Progenitor cell of endocrine pancreas (in vitro differentiated cells): ENCODE results near the gene TNFRSF11A. TPM values are rescaled to one million over a fixed set of nuclear protein-coding genes. Genes with fewer than 3 reads are reported as not detected.

Source experiments
- DNase-seq: peaks from one replicate; pipeline ENCODE4 v3.0.0; 2021; ENCODE audit warnings: low spot score; ENCODE audit not compliant: unreplicated experiment
- H3K27ac Mint-ChIP-seq: 2 replicates; pipeline ENCODE4 v1.8.0; 2021; ENCODE audit warnings: mild to moderate bottlenecking, moderate library complexity, mixed read lengths
- H3K27me3 Mint-ChIP-seq: 2 replicates; pipeline ENCODE4 v1.8.0; 2021; ENCODE audit warnings: mixed read lengths
- H3K36me3 Mint-ChIP-seq: 2 replicates; pipeline ENCODE4 v1.8.0; 2022; ENCODE audit warnings: mixed read lengths; ENCODE audit not compliant: insufficient read depth
- H3K4me1 Mint-ChIP-seq: 2 replicates; pipeline ENCODE4 v1.8.0; 2021; ENCODE audit warnings: low read depth, mixed read lengths
- H3K4me3 Mint-ChIP-seq: 2 replicates; pipeline ENCODE4 v1.8.0; 2021; ENCODE audit warnings: low read depth, mild to moderate bottlenecking, moderate library complexity, mixed read lengths
- H3K9me3 Mint-ChIP-seq: 2 replicates; pipeline ENCODE4 v1.8.0; 2021; ENCODE audit warnings: low read depth, mixed read lengths
- total RNA-seq: library from RNA; stranded (reverse); gene quantifications from 2 replicates; pipeline ENCODE4 v1.2.1, GENCODE V29; 2021
- TF ChIP-seq, protein P1 (sequence below): fragments of 200-600 bp; sonication (generic); IDR thresholded peaks from one replicate; pipeline ENCODE4 v1.5.0; 2021; ENCODE audit warnings: antibody characterized with exemption, mild to moderate bottlenecking; ENCODE audit not compliant: unreplicated experiment

The TNFRSF11A gene
- total RNA-seq, 1 donor from 2014 or later: 0.43 TPM

DNA sequence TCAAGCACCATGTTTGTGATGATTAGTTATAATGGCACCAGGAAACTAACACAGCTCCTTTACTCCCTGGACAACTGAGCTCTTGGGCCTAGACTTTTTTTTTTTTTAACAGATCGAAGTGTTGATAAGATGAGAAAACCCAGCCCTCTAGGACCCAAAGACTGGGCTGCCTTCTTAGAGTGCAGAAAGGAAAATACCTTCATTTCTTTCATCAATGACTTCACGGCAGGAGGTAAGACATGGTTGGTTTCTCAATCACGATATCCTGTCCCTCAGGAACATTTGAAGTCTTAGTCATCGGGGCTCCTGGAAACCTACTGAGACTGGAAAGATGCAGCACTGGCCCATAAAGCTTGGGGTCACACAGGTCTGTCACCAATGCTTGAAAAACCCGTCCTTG lies 84.7 kb downstream of the TNFRSF11A start:
- peaks cover 8% of the 10 kb centered on the region for H3K27me3 Mint-ChIP-seq
- no peaks in the 10 kb centered on the region for H3K9me3 Mint-ChIP-seq
- no peaks in the 10 kb centered on the region for H3K36me3 Mint-ChIP-seq
- H3K4me1 Mint-ChIP-seq: no peaks in the 10 kb centered on the region
- no peak overlapping the region for H3K27ac Mint-ChIP-seq
- TF ChIP-seq, protein P1, sequence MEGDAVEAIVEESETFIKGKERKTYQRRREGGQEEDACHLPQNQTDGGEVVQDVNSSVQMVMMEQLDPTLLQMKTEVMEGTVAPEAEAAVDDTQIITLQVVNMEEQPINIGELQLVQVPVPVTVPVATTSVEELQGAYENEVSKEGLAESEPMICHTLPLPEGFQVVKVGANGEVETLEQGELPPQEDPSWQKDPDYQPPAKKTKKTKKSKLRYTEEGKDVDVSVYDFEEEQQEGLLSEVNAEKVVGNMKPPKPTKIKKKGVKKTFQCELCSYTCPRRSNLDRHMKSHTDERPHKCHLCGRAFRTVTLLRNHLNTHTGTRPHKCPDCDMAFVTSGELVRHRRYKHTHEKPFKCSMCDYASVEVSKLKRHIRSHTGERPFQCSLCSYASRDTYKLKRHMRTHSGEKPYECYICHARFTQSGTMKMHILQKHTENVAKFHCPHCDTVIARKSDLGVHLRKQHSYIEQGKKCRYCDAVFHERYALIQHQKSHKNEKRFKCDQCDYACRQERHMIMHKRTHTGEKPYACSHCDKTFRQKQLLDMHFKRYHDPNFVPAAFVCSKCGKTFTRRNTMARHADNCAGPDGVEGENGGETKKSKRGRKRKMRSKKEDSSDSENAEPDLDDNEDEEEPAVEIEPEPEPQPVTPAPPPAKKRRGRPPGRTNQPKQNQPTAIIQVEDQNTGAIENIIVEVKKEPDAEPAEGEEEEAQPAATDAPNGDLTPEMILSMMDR: no peak
- no peak for DNase-seq
- H3K4me3 Mint-ChIP-seq: no peak overlapping the region

DNA sequence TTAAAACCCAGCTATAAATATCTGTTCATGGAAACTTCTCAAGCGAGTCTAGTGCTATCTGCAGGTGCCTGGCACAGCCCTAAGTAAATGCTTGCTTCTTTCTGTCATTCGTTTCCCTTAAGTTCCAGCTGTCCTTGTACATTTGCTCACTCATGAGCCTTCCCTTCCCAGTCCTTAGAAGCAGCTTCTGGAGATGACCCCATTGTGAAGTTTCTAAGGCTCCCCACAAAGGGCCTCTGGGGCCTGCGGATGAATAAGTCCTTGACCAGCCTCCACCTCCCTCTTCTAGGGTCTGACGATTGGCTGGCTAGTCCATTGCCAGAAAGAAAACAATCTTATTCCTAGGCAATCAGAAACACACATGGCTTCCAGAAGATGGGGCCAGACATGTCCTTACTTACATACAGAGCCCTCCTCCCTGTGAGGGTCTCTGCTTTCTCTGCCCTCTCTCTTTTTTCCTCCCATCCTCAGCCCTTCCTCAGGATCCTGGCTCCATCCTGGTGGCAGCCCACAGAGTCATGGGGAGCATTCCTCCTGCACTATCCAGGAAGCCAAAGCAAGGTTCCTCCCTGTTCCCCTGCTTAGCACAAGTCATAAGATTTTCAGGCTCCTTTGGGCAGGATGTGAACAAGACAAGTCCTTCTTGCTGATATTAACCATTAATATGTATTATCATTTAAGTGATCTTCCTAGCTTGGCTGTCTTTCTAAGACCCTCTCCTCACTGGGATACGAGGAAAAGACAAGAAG lies 87.3 kb downstream of the TNFRSF11A start:
- peaks cover 8% of the 10 kb centered on the region for H3K27me3 Mint-ChIP-seq

DNA sequence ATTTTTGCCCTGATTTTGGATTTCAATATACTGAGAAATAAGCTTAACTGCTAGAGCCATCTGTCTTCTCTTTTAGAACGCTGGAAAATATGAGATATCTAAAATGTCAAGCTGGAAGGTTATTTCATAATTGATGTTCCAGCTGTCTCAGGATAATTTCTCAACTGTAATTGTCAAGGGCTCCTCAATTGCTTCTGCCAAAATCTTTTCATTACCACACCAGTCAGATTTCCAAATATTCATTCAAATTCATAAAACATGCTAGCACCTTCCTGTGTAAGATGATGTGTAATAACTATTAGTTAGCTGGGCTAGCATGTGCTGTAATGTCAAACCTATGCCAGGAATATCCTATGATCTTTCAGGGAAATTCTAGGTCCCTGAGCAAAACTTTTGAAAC lies 88.1 kb downstream of the TNFRSF11A start:
- Mint-ChIP-seq H3K36me3 (no peaks in the 10 kb centered on the region), H3K27ac (no peak overlapping the region), H3K27me3 (peaks cover 8% of the 10 kb centered on the region), H3K4me3 (no peak overlapping the region), H3K9me3 (no peaks in the 10 kb centered on the region), H3K4me1 (no peaks in the 10 kb centered on the region)
- no peak for DNase-seq
- TF ChIP-seq, protein P1: no peak

More for the DNA sequence above, 87.3 kb downstream of the TNFRSF11A start:
- H3K36me3 Mint-ChIP-seq: no peaks in the 10 kb centered on the region
- no peak overlapping the region for H3K4me3 Mint-ChIP-seq
- no peak overlapping the region for H3K27ac Mint-ChIP-seq
- DNase-seq: no peak
- H3K9me3 Mint-ChIP-seq: no peaks in the 10 kb centered on the region
- H3K4me1 Mint-ChIP-seq: no peaks in the 10 kb centered on the region
- TF ChIP-seq, protein P1: no peak

DNA sequence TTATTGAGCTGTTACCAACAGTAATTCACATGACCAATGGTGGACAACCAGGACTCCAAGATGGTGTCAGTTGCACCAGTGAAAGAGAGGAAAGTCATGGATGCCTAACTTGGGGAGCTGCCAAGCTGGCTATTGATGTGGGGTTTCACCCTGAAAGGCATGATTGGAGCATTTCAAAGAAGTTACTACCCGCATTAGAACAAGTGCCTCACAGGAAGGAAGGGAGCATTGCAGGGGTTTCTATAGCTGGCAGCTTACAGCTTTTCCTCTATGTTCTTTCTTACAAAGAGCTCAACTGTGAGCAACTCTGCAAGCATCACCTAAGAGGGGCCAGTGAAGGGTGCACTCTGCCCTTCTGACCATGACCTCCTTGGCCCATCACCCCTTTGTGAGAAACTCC lies 93.1 kb downstream of the TNFRSF11A start:
- Mint-ChIP-seq H3K4me1 (peaks cover 12% of the 10 kb centered on the region), H3K4me3 (no peak overlapping the region), H3K27me3 (peaks cover 4% of the 10 kb centered on the region), H3K9me3 (peaks cover 3% of the 10 kb centered on the region), H3K27ac (no peak overlapping the region), H3K36me3 (no peaks in the 10 kb centered on the region)
- TF ChIP-seq, protein P1: no peak
- no peak for DNase-seq

DNA sequence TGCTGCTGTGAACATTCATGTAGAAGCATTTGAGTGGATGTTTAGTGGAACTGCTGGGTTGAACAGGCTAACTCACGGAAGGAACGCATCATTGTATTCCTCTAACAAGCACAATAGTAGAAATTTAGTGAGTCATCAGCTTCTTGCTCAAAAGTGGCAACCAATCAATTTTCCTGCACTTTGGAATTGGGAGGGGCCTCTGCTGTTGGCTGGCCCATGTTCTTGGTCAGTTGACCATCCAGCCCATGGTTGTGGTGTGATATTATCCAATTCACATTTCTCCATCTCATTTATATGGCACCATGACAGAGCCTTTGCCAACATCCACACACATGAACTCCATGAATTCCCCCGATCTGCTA lies 95.0 kb downstream of the TNFRSF11A start:
- TF ChIP-seq, protein P1: no peak
- H3K27ac Mint-ChIP-seq: no peak overlapping the region
- peaks cover 6% of the 10 kb centered on the region for H3K27me3 Mint-ChIP-seq

More for the DNA sequence above, 95.0 kb downstream of the TNFRSF11A start:
- H3K4me1 Mint-ChIP-seq: peaks cover 12% of the 10 kb centered on the region
- H3K4me3 Mint-ChIP-seq: no peak overlapping the region
- no peaks in the 10 kb centered on the region for H3K36me3 Mint-ChIP-seq
- H3K9me3 Mint-ChIP-seq: peaks cover 3% of the 10 kb centered on the region
- no peak for DNase-seq
